Activated CD4-positive, alpha-beta memory T cell treated with anti-CD3 and anti-CD28 coated beads for 36 hours (primary cell): ENCODE results near the gene MBOAT2. TPM values are rescaled to one million over a fixed set of nuclear protein-coding genes. Genes with fewer than 3 reads are reported as not detected.

Experiments used
- CTCF ChIA-PET: fragments of 350-600 bp; sonication (Branson Sonifier 250); formaldehyde crosslinking; loops from one replicate; lab custom pipeline; 2021; ENCODE audit warnings: antibody characterized with exemption, inconsistent platforms; lab: Charles Lee
- POLR2A ChIA-PET: fragments of 350-600 bp; sonication (Branson Sonifier 250); formaldehyde crosslinking; loops from one replicate; lab custom pipeline; 2021; ENCODE audit warnings: antibody characterized with exemption; lab: Charles Lee
- DNase-seq: peaks from one replicate; pipeline ENCODE4 v3.0.0-alpha.2; 2020
- H3K27ac Mint-ChIP-seq: one replicate; pipeline ENCODE4 v1.8.0; 2021; ENCODE audit warnings: mixed read lengths
- H3K27me3 Mint-ChIP-seq: one replicate; pipeline ENCODE4 v1.8.0; 2021; ENCODE audit warnings: mixed read lengths
- H3K36me3 Mint-ChIP-seq: one replicate; pipeline ENCODE4 v1.8.0; 2021; ENCODE audit warnings: mixed read lengths
- H3K4me1 Mint-ChIP-seq: one replicate; pipeline ENCODE4 v1.8.0; 2021; ENCODE audit warnings: low read depth, mixed read lengths
- H3K4me3 Mint-ChIP-seq: one replicate; pipeline ENCODE4 v1.8.0; 2021; ENCODE audit warnings: mild to moderate bottlenecking, mixed read lengths
- H3K9me3 Mint-ChIP-seq: one replicate; pipeline ENCODE4 v1.8.0; 2021; ENCODE audit warnings: mixed read lengths
- intact Hi-C: fragments of 100-400 bp; cut with micrococcal nuclease; formaldehyde crosslinking; loops from one replicate; pipeline ENCODE4 v1.15.1; 2023
- total RNA-seq, 2 experiments: library from RNA; stranded (reverse); gene quantifications; one replicate each; pipeline ENCODE4 v1.2.3, GENCODE V29; 2021

Gene MBOAT2
- total RNA-seq, 2 experiments from 2014 or later, result 6.4 to 7.0 TPM

GRCh38 chr2:8805278-8806210 is 197.9 kb downstream of the MBOAT2 start:
- ChIA-PET CTCF (no interaction called here), POLR2A (interaction anchor here (0.8 kb wide), 1 partner anchor 124 kb away, joined by 3 read pairs; the partner anchor contains the start of gene ID2)
- Mint-ChIP-seq H3K27ac (no peak overlapping the region), H3K36me3 (peaks cover 49% of the 10 kb centered on the region), H3K27me3 (no peaks in the 10 kb centered on the region), H3K9me3 (no peaks in the 10 kb centered on the region), H3K4me1 (peaks cover 19% of the 10 kb centered on the region), H3K4me3 (no peak overlapping the region)
- intact Hi-C loops, result no loop called here
- DNase-seq, result no peak

GRCh38 chr2:8803658-8804379 is 199.7 kb downstream of the MBOAT2 start:
- no peaks in the 10 kb centered on the region for H3K27me3 Mint-ChIP-seq

GRCh38 chr2:8802741-8803140 is 200.7 kb downstream of the MBOAT2 start:
- intact Hi-C loops, result no loop called here
- H3K27ac Mint-ChIP-seq, result no peak overlapping the region

More at GRCh38 chr2:8803658-8804379, 199.7 kb downstream of the MBOAT2 start:
- peak overlapping the region; percentile 77 for H3K27ac Mint-ChIP-seq
- H3K4me1 Mint-ChIP-seq, result peaks cover 24% of the 10 kb centered on the region
- H3K36me3 Mint-ChIP-seq, result peaks cover 48% of the 10 kb centered on the region
- CTCF ChIA-PET, result interaction anchor here (0.5 to 1.3 kb wide), 4 partner anchors 23 to 311 kb away, joined by 3 to 4 read pairs (median 3); no protein-coding TSS in a partner anchor
- intact Hi-C loops, result no loop called here
- peak; percentile 79 for DNase-seq
- no peak overlapping the region for H3K4me3 Mint-ChIP-seq
- POLR2A ChIA-PET, result no interaction called here
- no peaks in the 10 kb centered on the region for H3K9me3 Mint-ChIP-seq

More at GRCh38 chr2:8802741-8803140, 200.7 kb downstream of the MBOAT2 start:
- POLR2A ChIA-PET, result no interaction called here
- DNase-seq, result no peak
- Mint-ChIP-seq H3K36me3 (peaks cover 51% of the 10 kb centered on the region), H3K9me3 (no peaks in the 10 kb centered on the region), H3K4me3 (no peak overlapping the region), H3K27me3 (no peaks in the 10 kb centered on the region), H3K4me1 (peaks cover 27% of the 10 kb centered on the region)
- CTCF ChIA-PET, result interaction anchor here (1.3 kb wide), 1 partner anchor 312 kb away, joined by 3 read pairs; no protein-coding TSS in a partner anchor

Other genes with a start within 250 kb of the MBOAT2 start
- gene KIDINS220, start 166.1 kb downstream of the MBOAT2 start, total RNA-seq, result 10 to 100 TPM; 23.1 to 23.5 TPM
- gene ASAP2, start 203.1 kb upstream of the MBOAT2 start, total RNA-seq, result under 1 TPM; 0.26 to 0.97 TPM